HG02840 (cell line): ENCODE data around the gene KANSL1.
"Not testable (repeated sequence)": the region's sequence is repeated elsewhere in the genome, so short reads cannot be mapped to it uniquely, and the experiment has no call there.

ENCODE experiments used
- ATAC-seq: cut with Tn5 transposase; IDR thresholded peaks from one replicate; pipeline ENCODE4 v1.9.1; 2021; ENCODE audit warnings: mild to moderate bottlenecking, moderate library complexity, moderate number of reproducible peaks; ENCODE audit not compliant: unreplicated experiment, low FRiP score

The KANSL1 gene

GRCh38 chr17:46027048-46027975 lies 165.9 kb downstream of the KANSL1 start:
- ATAC-seq = no peak

GRCh38 chr17:46026166-46027047 lies 166.8 kb downstream of the KANSL1 start:
- no peak for ATAC-seq

- no peak for ATAC-seq
Observed at GRCh38 chr17:46025510-46026165, 167.6 kb downstream of the KANSL1 start.

- ATAC-seq = no peak
Observed at GRCh38 chr17:46025060-46025459, 168.2 kb downstream of the KANSL1 start.

GRCh38 chr17:46024590-46024989 lies 168.6 kb downstream of the KANSL1 start:
- no peak for ATAC-seq

GRCh38 chr17:46023783-46024388 lies 169.3 kb downstream of the KANSL1 start:
- ATAC-seq = no peak

GRCh38 chr17:46023366-46023765 lies 169.9 kb downstream of the KANSL1 start:
- ATAC-seq = not testable (repeated sequence)

GRCh38 chr17:46020998-46021397 lies 172.2 kb downstream of the KANSL1 start:
- no peak for ATAC-seq

- no peak for ATAC-seq
Observed at GRCh38 chr17:46020023-46020761, 173.0 kb downstream of the KANSL1 start.

- ATAC-seq = not testable (repeated sequence)
Observed at GRCh38 chr17:46019408-46019925, 173.8 kb downstream of the KANSL1 start.

- no peak for ATAC-seq
Observed at GRCh38 chr17:46013502-46014165, 179.6 kb downstream of the KANSL1 start.

- no peak for ATAC-seq
Observed at GRCh38 chr17:46013127-46013501, 180.1 kb downstream of the KANSL1 start.

GRCh38 chr17:46012506-46013079 lies 180.6 kb downstream of the KANSL1 start:
- ATAC-seq = no peak

GRCh38 chr17:46011711-46012505 lies 181.3 kb downstream of the KANSL1 start:
- no peak for ATAC-seq

- no peak for ATAC-seq
Observed at GRCh38 chr17:46010597-46011186, 182.5 kb downstream of the KANSL1 start.

- no peak for ATAC-seq
Observed at GRCh38 chr17:46009681-46010596, 183.3 kb downstream of the KANSL1 start.
